Transverse colon (tissue), 4 donors: ENCODE measurements around the gene TMEFF1. TPM values are rescaled to one million over a fixed set of nuclear protein-coding genes. Genes with fewer than 3 reads are reported as not detected.
A peak's percentile ranks its signal among the peaks of the same experiment; 100 is the strongest.

ENCODE experiments used
- DNase-seq: peaks from one replicate; pipeline ENCODE4 v3.0.0-alpha.2; 2019
- H3K27ac ChIP-seq, 4 donors: fragments of 200-600 bp; sonication (generic); 2 replicates each; pipeline ENCODE4 v1.5.1; 2016 to 2018; ENCODE audit warnings: inconsistent platforms in 4 of 4
- H3K27me3 ChIP-seq: fragments of 200-600 bp; sonication (generic); 2 replicates; pipeline ENCODE4 v1.5.1; 2017; ENCODE audit warnings: inconsistent platforms
- H3K36me3 ChIP-seq, 4 donors: fragments of 200-600 bp; sonication (generic); 2 replicates each; pipeline ENCODE4 v1.5.1; 2017 to 2019; ENCODE audit warnings: inconsistent platforms in 4 of 4
- H3K4me1 ChIP-seq, 4 donors: fragments of 200-600 bp; sonication (generic); 2 replicates each; pipeline ENCODE4 v1.5.1; 2017 to 2020; ENCODE audit warnings: inconsistent platforms in 4 of 4
- H3K4me3 ChIP-seq, 4 donors: fragments of 200-600 bp; sonication (generic); 1 replicate in 1 of 4; 2 replicates in 3 of 4; pipeline versions ENCODE4 v1.5.1 to v1.6.1; 2017 to 2019; ENCODE audit warnings: inconsistent platforms in 4 of 4
- H3K9me3 ChIP-seq, 2 donors: fragments of 200-600 bp; sonication (generic); 2 replicates each; pipeline ENCODE4 v1.5.1; 2017 to 2019; ENCODE audit warnings: inconsistent platforms in 2 of 2
- CTCF ChIP-seq, 5 experiments: fragments of 200-600 bp in 3 of 5; fragments of 450-650 bp in 2 of 5; sonication (generic) in 3 of 5; IDR thresholded peaks; 1 replicate in 2 of 5; 2 replicates in 3 of 5; pipeline ENCODE4 v1.5.1; 2016 to 2017; ENCODE audit warnings: antibody characterized with exemption in 5 of 5, inconsistent platforms in 3 of 5, mild to moderate bottlenecking in 2 of 5, moderate library complexity in 1 of 5
- EP300 ChIP-seq: sonication (generic); formaldehyde crosslinking; IDR thresholded peaks from one replicate; pipeline ENCODE4 v1.6.1; 2017; ENCODE audit warnings: antibody characterized with exemption, low read depth
- POLR2A ChIP-seq: fragments of 450-650 bp; IDR thresholded peaks from one replicate; pipeline ENCODE4 v1.6.1; 2016; ENCODE audit warnings: antibody characterized with exemption, mild to moderate bottlenecking, moderate library complexity
- POLR2AphosphoS5 ChIP-seq, 3 donors: sonication (generic); formaldehyde crosslinking; IDR thresholded peaks; one replicate each; pipeline ENCODE4 v1.6.1; 2016; ENCODE audit warnings: antibody characterized with exemption in 3 of 3
- whole genome bisulfite sequencing, 2 donors: methylation state at CpG; one replicate each; pipeline ENCODE4 v1.1.5; 2018; ENCODE audit warnings: low coverage in 1 of 2; 5-methylcytosine and 5-hydroxymethylcytosine counted together
- in situ Hi-C, 4 donors: fragments of 200-750 bp; cut with MboI; loops; one replicate each; pipeline versions ENCODE4 v1.15.0 to v1.15.1; 2017; ENCODE audit warnings: low sequenced_read_pairs in 3 of 4, low pct_ligation_motif_present in 1 of 4, low pct_unique_long_range_greater_than_20kb in 1 of 4
- intact Hi-C: fragments of 100-400 bp; cut with DNase I; formaldehyde crosslinking; loops from one replicate; pipeline ENCODE4 v1.15.1; 2023; ENCODE audit warnings: low total_unique reads
- total RNA-seq, 4 donors: library from RNA; depleted of rRNA; stranded (reverse); fragments of >200 nt; gene quantifications; one replicate each; pipeline ENCODE4 v1.1.0, GENCODE V29; 2016

Gene TMEFF1
- total RNA-seq, 4 donors from 2014 or later, result not detected

- no peaks in the 10 kb centered on the region for H3K36me3 ChIP-seq
- no peaks in the 10 kb centered on the region for H3K4me1 ChIP-seq
- DNase-seq, result no peak
- no peaks in the 10 kb centered on the region for H3K27me3 ChIP-seq
- H3K9me3 ChIP-seq, result no peaks in the 10 kb centered on the region
- intact Hi-C loops (no loop called here), in situ Hi-C loops (no loop called here)
- no peak overlapping the region for H3K27ac ChIP-seq
- H3K4me3 ChIP-seq, result no peak overlapping the region
- WGBS, 2 donors, result 53 to 67% methylated on average over 1 of the region's 1 CpG
- TF ChIP-seq EP300 (no peak), POLR2AphosphoS5 (IDR thresholded peaks at IDR 0.05) (no peak), CTCF (IDR thresholded peaks at IDR 0.05) (no peak), POLR2A (no peak)
Measured at GRCh38 chr9:100466829-100467221, 6.1 kb upstream of the TMEFF1 start.

GRCh38 chr9:100468041-100468440, 4.9 kb upstream of the TMEFF1 start:
- TF ChIP-seq POLR2AphosphoS5 (IDR thresholded peaks at IDR 0.05), result no peak
- no peak for TF ChIP-seq EP300
- no peak for TF ChIP-seq POLR2A
- TF ChIP-seq CTCF (IDR thresholded peaks at IDR 0.05), result no peak
- DNase-seq, result no peak
- intact Hi-C loops (no loop called here), in situ Hi-C loops (no loop called here)
- H3K9me3 ChIP-seq, result no peaks in the 10 kb centered on the region
- peaks cover 10% of the 10 kb centered on the region for H3K27me3 ChIP-seq
- no peak overlapping the region for H3K4me3 ChIP-seq
- H3K27ac ChIP-seq, result no peak overlapping the region
- H3K4me1 ChIP-seq, result peaks cover 0 to 4% (median 1%) of the 10 kb centered on the region in 4 donors
- H3K36me3 ChIP-seq, result no peaks in the 10 kb centered on the region
- 89 to 97% methylated on average over 4 to 6 of the region's 6 CpGs for WGBS, 2 donors

GRCh38 chr9:100472268-100472667, 681 bp upstream of the TMEFF1 start:
- no peak for TF ChIP-seq POLR2A
- TF ChIP-seq EP300, result no peak
- no peak for TF ChIP-seq POLR2AphosphoS5 (IDR thresholded peaks at IDR 0.05)
- TF ChIP-seq CTCF (IDR thresholded peaks at IDR 0.05), result no peak
- DNase-seq, result no peak
- in situ Hi-C loops, result no loop called here
- WGBS, 2 donors, result 69 to 75% methylated on average over 3 of the region's 3 CpGs
- Histone ChIP-seq H3K27ac (no peak overlapping the region), H3K4me3 (no peak overlapping the region), H3K36me3 (no peaks in the 10 kb centered on the region), H3K4me1 (peaks cover 0 to 11% (median 11%) of the 10 kb centered on the region in 4 donors), H3K27me3 (peaks cover 31% of the 10 kb centered on the region), H3K9me3 (no peaks in the 10 kb centered on the region)
- intact Hi-C loops, result no loop called here

GRCh38 chr9:100473276-100474081, 530 bp downstream of the TMEFF1 start:
- H3K27ac ChIP-seq, result no peak overlapping the region

More at GRCh38 chr9:100473276-100474081, 530 bp downstream of the TMEFF1 start:
- 1% methylated on average over 45 of the region's 108 CpGs; no CpG with 5 or more reads in 1 of the 2 donors for WGBS, 2 donors
- Histone ChIP-seq H3K27me3 (peaks cover 31% of the 10 kb centered on the region), H3K4me1 (peaks cover 0 to 11% (median 11%) of the 10 kb centered on the region in 4 donors), H3K9me3 (no peaks in the 10 kb centered on the region), H3K36me3 (no peaks in the 10 kb centered on the region), H3K4me3 (peak overlapping the region; percentile 48 to 65 (median 55))
- intact Hi-C loops (no loop called here), in situ Hi-C loops (no loop called here)
- DNase-seq, result peak; percentile 11
- TF ChIP-seq POLR2AphosphoS5 (IDR thresholded peaks at IDR 0.05) (no peak), CTCF (IDR thresholded peaks at IDR 0.05) (no peak), EP300 (no peak), POLR2A (no peak)
